ENCODE data around the gene CETN1. TPM values are rescaled to one million over a fixed set of nuclear protein-coding genes. Genes with fewer than 3 reads are reported as not detected.

The CETN1 gene
- total and polyA plus RNA-seq, 2 donors from 2014 or later, result not detected

- Histone ChIP-seq H3K4me1 (ENCODE audit: control insufficient read depth in 2 of 3, insufficient read depth in 2 of 3, low read depth in 1 of 3, low read length in 3 of 3) (no peaks in the 10 kb centered on the region), H3K4me3 (ENCODE audit: low read length in 3 of 3) (no peak overlapping the region), H3K9ac (ENCODE audit: low read length in 3 of 3) (no peak overlapping the region), H3K27ac (ENCODE audit: low read depth in 2 of 2, low read length in 2 of 2) (no peak overlapping the region), H3K27me3 (ENCODE audit: control insufficient read depth, insufficient read depth, low read length) (no peaks in the 10 kb centered on the region), H3K9me3 (ENCODE audit: control insufficient read depth in 2 of 3, insufficient read depth in 1 of 3, low read length in 3 of 3) (peaks cover 0 to 5% (median 0%) of the 10 kb centered on the region in 3 donors), H3K36me3 (ENCODE audit: control insufficient read depth in 2 of 3, insufficient read depth in 3 of 3, low read length in 3 of 3) (no peaks in the 10 kb centered on the region)
- no peak for TF ChIP-seq CTCF (IDR thresholded peaks at IDR 0.05; ENCODE audit: borderline replicate concordance, extremely low read depth, insufficient read depth)
- FAIRE-seq (no peak), DNase-seq (no peak)
- intact Hi-C loops (cut with DNase I), result no loop called here
Measured at GRCh38 chr18:581096-581495, 916 bp downstream of the CETN1 start.

- H3K4me3 ChIP-seq (ENCODE audit: low read length in 3 of 3), result no peak overlapping the region
- H3K9ac ChIP-seq (ENCODE audit: low read length in 3 of 3), result no peak overlapping the region
- intact Hi-C loops (cut with DNase I), result no loop called here
- DNase-seq, result no peak
- H3K27me3 ChIP-seq (ENCODE audit: control insufficient read depth, insufficient read depth, low read length), result no peaks in the 10 kb centered on the region
- FAIRE-seq, result no peak
- TF ChIP-seq CTCF (IDR thresholded peaks at IDR 0.05; ENCODE audit: borderline replicate concordance, extremely low read depth, insufficient read depth), result no peak
- H3K9me3 ChIP-seq (ENCODE audit: control insufficient read depth in 2 of 3, insufficient read depth in 1 of 3, low read length in 3 of 3), result peaks cover 0 to 5% (median 0%) of the 10 kb centered on the region in 3 donors
- H3K4me1 ChIP-seq (ENCODE audit: control insufficient read depth in 2 of 3, insufficient read depth in 2 of 3, low read depth in 1 of 3, low read length in 3 of 3), result no peaks in the 10 kb centered on the region
- no peak overlapping the region for H3K27ac ChIP-seq (ENCODE audit: low read depth in 2 of 2, low read length in 2 of 2)
- H3K36me3 ChIP-seq (ENCODE audit: control insufficient read depth in 2 of 3, insufficient read depth in 3 of 3, low read length in 3 of 3), result no peaks in the 10 kb centered on the region
Measured at GRCh38 chr18:582465-582864, 2.3 kb downstream of the CETN1 start.

- Histone ChIP-seq H3K4me1 (ENCODE audit: control insufficient read depth in 2 of 3, insufficient read depth in 2 of 3, low read depth in 1 of 3, low read length in 3 of 3) (no peaks in the 10 kb centered on the region), H3K27me3 (ENCODE audit: control insufficient read depth, insufficient read depth, low read length) (no peaks in the 10 kb centered on the region), H3K4me3 (ENCODE audit: low read length in 3 of 3) (no peak overlapping the region), H3K27ac (ENCODE audit: low read depth in 2 of 2, low read length in 2 of 2) (no peak overlapping the region), H3K36me3 (ENCODE audit: control insufficient read depth in 2 of 3, insufficient read depth in 3 of 3, low read length in 3 of 3) (no peaks in the 10 kb centered on the region), H3K9ac (ENCODE audit: low read length in 3 of 3) (no peak overlapping the region), H3K9me3 (ENCODE audit: control insufficient read depth in 2 of 3, insufficient read depth in 1 of 3, low read length in 3 of 3) (peaks cover 0 to 2% (median 0%) of the 10 kb centered on the region in 3 donors)
- intact Hi-C loops (cut with DNase I), result no loop called here
- DNase-seq (no peak), FAIRE-seq (no peak)
- no peak for TF ChIP-seq CTCF (IDR thresholded peaks at IDR 0.05; ENCODE audit: borderline replicate concordance, extremely low read depth, insufficient read depth)
Measured at GRCh38 chr18:595068-595467, 14.9 kb downstream of the CETN1 start.

GRCh38 chr18:595571-595970 is 15.4 kb downstream of the CETN1 start:
- Histone ChIP-seq H3K36me3 (ENCODE audit: control insufficient read depth in 2 of 3, insufficient read depth in 3 of 3, low read length in 3 of 3) (no peaks in the 10 kb centered on the region), H3K4me3 (ENCODE audit: low read length in 3 of 3) (no peak overlapping the region), H3K9me3 (ENCODE audit: control insufficient read depth in 2 of 3, insufficient read depth in 1 of 3, low read length in 3 of 3) (no peaks in the 10 kb centered on the region), H3K9ac (ENCODE audit: low read length in 3 of 3) (no peak overlapping the region), H3K27ac (ENCODE audit: low read depth in 2 of 2, low read length in 2 of 2) (no peak overlapping the region), H3K4me1 (ENCODE audit: control insufficient read depth in 2 of 3, insufficient read depth in 2 of 3, low read depth in 1 of 3, low read length in 3 of 3) (no peaks in the 10 kb centered on the region), H3K27me3 (ENCODE audit: control insufficient read depth, insufficient read depth, low read length) (no peaks in the 10 kb centered on the region)
- FAIRE-seq (no peak), DNase-seq (no peak)
- intact Hi-C loops (cut with DNase I), result no loop called here
- no peak for TF ChIP-seq CTCF (IDR thresholded peaks at IDR 0.05; ENCODE audit: borderline replicate concordance, extremely low read depth, insufficient read depth)

Measured in kidney (tissue), 14 donors.